Transverse colon (tissue), 4 donors: ENCODE measurements around the gene PSMA8.

Experiments used
- CTCF ChIP-seq, 5 experiments: fragments of 200-600 bp in 3 of 5; fragments of 450-650 bp in 2 of 5; sonication (generic) in 3 of 5; IDR thresholded peaks; 1 replicate in 2 of 5; 2 replicates in 3 of 5; pipeline ENCODE4 v1.5.1; 2016 to 2017; ENCODE audit warnings: antibody characterized with exemption in 5 of 5, inconsistent platforms in 3 of 5, mild to moderate bottlenecking in 2 of 5, moderate library complexity in 1 of 5
- EP300 ChIP-seq: sonication (generic); formaldehyde crosslinking; IDR thresholded peaks from one replicate; pipeline ENCODE4 v1.6.1; 2017; ENCODE audit warnings: antibody characterized with exemption, low read depth
- POLR2A ChIP-seq: fragments of 450-650 bp; IDR thresholded peaks from one replicate; pipeline ENCODE4 v1.6.1; 2016; ENCODE audit warnings: antibody characterized with exemption, mild to moderate bottlenecking, moderate library complexity
- POLR2AphosphoS5 ChIP-seq, 3 donors: sonication (generic); formaldehyde crosslinking; IDR thresholded peaks; one replicate each; pipeline ENCODE4 v1.6.1; 2016; ENCODE audit warnings: antibody characterized with exemption in 3 of 3

- TF ChIP-seq POLR2A (no peak), CTCF (IDR thresholded peaks at IDR 0.05) (no peak), EP300 (no peak), POLR2AphosphoS5 (IDR thresholded peaks at IDR 0.05) (no peak)
These were observed 30.1 kb upstream of the PSMA8 start for GRCh38 chr18:26103579-26103978.
